GM18505 (cell line): ENCODE results near the gene RIN3.

Experiments used
- ATAC-seq: cut with Tn5 transposase; IDR thresholded peaks from one replicate; pipeline ENCODE4 v1.9.1; 2021; ENCODE audit not compliant: unreplicated experiment
- POLR2A ChIP-seq: IDR thresholded peaks from 4 replicates; pipeline ENCODE4 v1.6.1; 2011; ENCODE audit warnings: borderline replicate concordance; ENCODE audit not compliant: insufficient read depth, insufficient read length; ENCODE audit errors: extremely low read depth

The RIN3 gene

GRCh38 chr14:92505826-92506225 is 7.8 kb upstream of the RIN3 start:
- ATAC-seq: no peak
- no peak for TF ChIP-seq POLR2A

- no peak for TF ChIP-seq POLR2A
- ATAC-seq: no peak
Observed at GRCh38 chr14:92506231-92506630, 7.3 kb upstream of the RIN3 start.

GRCh38 chr14:92507174-92507768 is 6.3 kb upstream of the RIN3 start:
- TF ChIP-seq POLR2A: no peak
- peak; percentile 55 for ATAC-seq

GRCh38 chr14:92510972-92511371 is 2.6 kb upstream of the RIN3 start:
- TF ChIP-seq POLR2A: no peak
- ATAC-seq: no peak

- no peak for TF ChIP-seq POLR2A
- ATAC-seq: no peak
Observed at GRCh38 chr14:92511453-92512238, 1.9 kb upstream of the RIN3 start.

GRCh38 chr14:92512807-92513203 is 776 bp upstream of the RIN3 start:
- ATAC-seq: no peak
- no peak for TF ChIP-seq POLR2A

- no peak for TF ChIP-seq POLR2A
- ATAC-seq: peak; percentile 25
Observed at GRCh38 chr14:92513966-92514843, 624 bp downstream of the RIN3 start.

- no peak for TF ChIP-seq POLR2A
- ATAC-seq: no peak
Observed at GRCh38 chr14:92514844-92515514, 1.4 kb downstream of the RIN3 start.

- no peak for ATAC-seq
- no peak for TF ChIP-seq POLR2A
Observed at GRCh38 chr14:92515546-92516343, 2.2 kb downstream of the RIN3 start.

GRCh38 chr14:92516344-92516965 is 2.9 kb downstream of the RIN3 start:
- TF ChIP-seq POLR2A: no peak
- ATAC-seq: no peak

- no peak for TF ChIP-seq POLR2A
- no peak for ATAC-seq
Observed at GRCh38 chr14:92516966-92517506, 3.5 kb downstream of the RIN3 start.

- TF ChIP-seq POLR2A: no peak
- ATAC-seq: no peak
Observed at GRCh38 chr14:92517761-92518160, 4.2 kb downstream of the RIN3 start.
